Thyroid gland (tissue), 4 donors: ENCODE measurements around the gene RELL2.

Experiments
- CTCF ChIP-seq, 6 experiments: fragments of 200-600 bp in 3 of 6; fragments of 450-650 bp in 3 of 6; sonication (generic) in 3 of 6; IDR thresholded peaks; one replicate each; pipeline ENCODE4 v1.5.1; 2016 to 2019; ENCODE audit warnings: antibody characterized with exemption in 6 of 6, mild to moderate bottlenecking in 2 of 6, inconsistent platforms in 1 of 6, moderate library complexity in 1 of 6
- POLR2A ChIP-seq, 2 donors: fragments of 450-650 bp; IDR thresholded peaks; one replicate each; pipeline ENCODE4 v1.6.1; 2017; ENCODE audit warnings: antibody characterized with exemption in 2 of 2, mild to moderate bottlenecking in 2 of 2, moderate library complexity in 1 of 2

GRCh38 chr5:141668601-141669265 is 31.9 kb downstream of the RELL2 start:
- TF ChIP-seq POLR2A (IDR thresholded peaks at IDR 0.05) (no peak), CTCF (IDR thresholded peaks at IDR 0.05) (no peak)
